Neural cell (in vitro differentiated cells): ENCODE measurements around the gene SGK2. TPM values are rescaled to one million over a fixed set of nuclear protein-coding genes. Genes with fewer than 3 reads are reported as not detected.

Experiments
- H2AFZ ChIP-seq: fragments of 200-600, 300-800 bp; sonication (generic), shearing (Covaris generic); 2 replicates; pipeline ENCODE4 v1.6.0; 2014; ENCODE audit warnings: low read depth, mild to moderate bottlenecking, antibody characterized with exemption, low read length, moderate library complexity
- H3F3A ChIP-seq: fragments of 200-600 bp; shearing (Covaris generic); 2 replicates; pipeline ENCODE4 v1.6.1; 2016; ENCODE audit warnings: mild to moderate bottlenecking, moderate library complexity, mixed read lengths, antibody characterized with exemption, low read length; ENCODE audit not compliant: insufficient read depth, poor library complexity, severe bottlenecking
- H3K27ac ChIP-seq: fragments of 200-600, 300-800 bp; sonication (generic), shearing (Covaris generic); 2 replicates; pipeline ENCODE4 v1.5.1; 2014; ENCODE audit warnings: mild to moderate bottlenecking, low read length, moderate library complexity
- H3K27me3 ChIP-seq: fragments of 300-800, 200-600 bp; sonication (generic), shearing (Covaris generic); 2 replicates; pipeline ENCODE4 v1.6.0; 2014; ENCODE audit warnings: mild to moderate bottlenecking, low read depth, low read length, moderate library complexity; ENCODE audit not compliant: insufficient read depth
- H3K36me3 ChIP-seq: fragments of 300-800, 200-600 bp; sonication (generic), shearing (Covaris generic); 2 replicates; pipeline ENCODE4 v1.5.1; 2014; ENCODE audit warnings: mild to moderate bottlenecking, antibody characterized with exemption, low read length, moderate library complexity; ENCODE audit not compliant: insufficient read depth
- H3K4me2 ChIP-seq: fragments of 300-800, 200-600 bp; sonication (generic), shearing (Covaris generic); 2 replicates; pipeline ENCODE4 v1.6.0; 2014; ENCODE audit warnings: mild to moderate bottlenecking, low read length
- H3K4me3 ChIP-seq: fragments of 300-800, 200-600 bp; sonication (generic), shearing (Covaris generic); 2 replicates; pipeline ENCODE4 v1.5.1; 2014; ENCODE audit warnings: mild to moderate bottlenecking, low read length, moderate library complexity
- H3K79me2 ChIP-seq: fragments of 200-600 bp; shearing (Covaris generic); replicated peaks from 2 replicates; pipeline ENCODE4 v1.6.0; 2014; ENCODE audit warnings: mild to moderate bottlenecking, low read length, moderate library complexity; ENCODE audit not compliant: insufficient read depth
- H3K9ac ChIP-seq: fragments of 300-800, 200-600 bp; sonication (generic), shearing (Covaris generic); 2 replicates; pipeline ENCODE4 v1.6.1; 2016; ENCODE audit warnings: mild to moderate bottlenecking, low read length, mixed read lengths
- H3K9me2 ChIP-seq: fragments of 200-600 bp; shearing (Covaris generic); 2 replicates; pipeline ENCODE4 v1.6.1; 2016; ENCODE audit warnings: mild to moderate bottlenecking, low read length, mixed read lengths; ENCODE audit not compliant: insufficient read depth
- H3K9me3 ChIP-seq: fragments of 200-600, 300-800 bp; sonication (generic), shearing (Covaris generic); 2 replicates; pipeline ENCODE4 v1.6.1; 2016; ENCODE audit warnings: mild to moderate bottlenecking, mixed run types, low read length, moderate library complexity, mixed read lengths
- H4K20me1 ChIP-seq: fragments of 200-600 bp; shearing (Covaris generic); 2 replicates; pipeline ENCODE4 v1.6.1; 2016; ENCODE audit warnings: mild to moderate bottlenecking, mixed run types; ENCODE audit not compliant: insufficient read depth
- EP300 ChIP-seq: fragments of 450-650 bp; conservative IDR thresholded peaks from 2 replicates; pipeline ENCODE4 v1.6.1; 2014; ENCODE audit warnings: antibody characterized with exemption, mild to moderate bottlenecking, moderate library complexity; ENCODE audit not compliant: poor library complexity, severe bottlenecking
- EZH2 ChIP-seq: fragments of 200-600, 300-800 bp; shearing (Covaris generic), sonication (generic); IDR thresholded peaks from 2 replicates; pipeline ENCODE4 v1.6.1; 2014; ENCODE audit warnings: antibody characterized with exemption, low read length, borderline replicate concordance, mild to moderate bottlenecking; ENCODE audit not compliant: insufficient read depth, poor library complexity, severe bottlenecking
- MXI1 ChIP-seq: fragments of 450-650 bp; conservative IDR thresholded peaks from 2 replicates; pipeline ENCODE4 v1.6.1; 2014; ENCODE audit warnings: antibody characterized with exemption, mild to moderate bottlenecking; ENCODE audit not compliant: poor library complexity, severe bottlenecking
- POLR2AphosphoS5 ChIP-seq: IDR thresholded peaks from 2 replicates; pipeline ENCODE4 v1.6.1; 2012
- RAD21 ChIP-seq: fragments of 450-650 bp; conservative IDR thresholded peaks from 2 replicates; pipeline ENCODE4 v1.6.1; 2014; ENCODE audit warnings: antibody characterized with exemption, mild to moderate bottlenecking, moderate library complexity
- SMC3 ChIP-seq: fragments of 450-650 bp; conservative IDR thresholded peaks from 2 replicates; pipeline ENCODE4 v1.6.1; 2014; ENCODE audit warnings: antibody characterized with exemption, mild to moderate bottlenecking, moderate library complexity; ENCODE audit not compliant: poor library complexity
- TAF1 ChIP-seq: IDR thresholded peaks from 2 replicates; pipeline ENCODE4 v1.6.1; 2012; ENCODE audit warnings: low read depth
- polyA minus RNA-seq: library from RNA; depleted of rRNA, polyadenylated mRNA; stranded (reverse); fragments of >200 nt; gene quantifications from 2 replicates; pipeline ENCODE4 v1.2.3, GENCODE V29; 2014
- polyA plus RNA-seq: library from polyadenylated mRNA; depleted of rRNA; stranded (reverse); fragments of >200 nt; gene quantifications from 2 replicates; pipeline ENCODE4 v1.2.3, GENCODE V29; 2014
- TF ChIP-seq, protein P1 (sequence below): fragments of 450-650 bp; IDR thresholded peaks from 2 replicates; pipeline ENCODE4 v1.5.1; 2014; ENCODE audit warnings: antibody characterized with exemption, mild to moderate bottlenecking, moderate library complexity; ENCODE audit not compliant: poor library complexity, severe bottlenecking
- TF ChIP-seq, protein P2 (sequence below): IDR thresholded peaks from 2 replicates; pipeline ENCODE4 v1.6.1; 2012; ENCODE audit warnings: borderline replicate concordance

The SGK2 gene
- 0.81 and 5.8 TPM in 2 replicates for polyA plus RNA-seq
- polyA minus RNA-seq, result 1.5 and 2.2 TPM in 2 replicates

DNA sequence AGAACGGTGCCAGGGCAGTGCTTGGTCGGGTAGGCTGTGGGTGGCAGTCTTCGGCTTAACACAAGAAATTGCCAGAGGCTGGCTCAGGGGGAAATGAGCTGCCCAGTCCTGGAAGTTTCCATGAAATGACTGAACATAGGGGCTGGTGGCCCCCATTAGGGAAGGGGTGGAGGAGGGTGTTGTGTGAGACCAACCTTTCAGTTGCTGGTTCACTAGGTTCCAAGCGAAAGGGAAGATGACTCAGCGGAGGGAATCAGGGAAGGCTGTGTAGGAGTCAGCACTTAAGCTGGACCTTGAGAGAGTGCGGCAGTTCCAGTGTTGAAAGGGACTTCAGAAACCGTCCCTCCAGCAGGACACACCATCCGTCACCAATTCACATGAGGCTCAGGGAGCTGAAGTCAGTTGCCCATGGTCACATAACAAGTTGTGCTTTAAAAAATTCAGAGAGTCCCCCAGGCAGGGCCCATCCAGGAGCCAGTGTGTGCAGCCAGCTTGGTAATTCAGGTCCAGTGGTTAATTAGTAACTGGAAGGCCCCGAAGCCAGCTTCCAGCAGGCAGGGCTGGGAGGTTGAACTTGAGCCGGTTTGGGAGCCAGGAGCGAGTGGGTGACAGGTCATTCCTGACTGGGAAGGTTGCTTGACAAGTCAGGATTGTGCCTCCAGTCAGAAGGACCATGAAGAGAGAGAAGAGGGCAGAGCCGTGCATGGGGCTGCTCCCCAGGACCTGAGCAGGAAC lies at the start of gene SGK2:
TSS of gene SGK2 (plus strand) at position 616 of the 735 bp plus-strand sequence. CDS start 7,469 bp downstream, outside the sequence.
- Histone ChIP-seq H2AFZ (no peak within 1 kb of the TSS), H3K27ac (no peak within 1 kb of the TSS), H3K27me3 (no peaks in the 10 kb centered on the region), H3K79me2 (no peaks in the 10 kb centered on the region), H3K4me3 (no peak within 1 kb of the TSS), H3F3A (no peaks in the 10 kb centered on the region), H3K9ac (no peak within 1 kb of the TSS), H3K9me3 (no peaks in the 10 kb centered on the region), H3K4me2 (no peak within 1 kb of the TSS), H3K9me2 (no peaks in the 10 kb centered on the region), H3K36me3 (no peaks in the 10 kb centered on the region), H4K20me1 (no peaks in the 10 kb centered on the region)
- TF ChIP-seq, protein P1, sequence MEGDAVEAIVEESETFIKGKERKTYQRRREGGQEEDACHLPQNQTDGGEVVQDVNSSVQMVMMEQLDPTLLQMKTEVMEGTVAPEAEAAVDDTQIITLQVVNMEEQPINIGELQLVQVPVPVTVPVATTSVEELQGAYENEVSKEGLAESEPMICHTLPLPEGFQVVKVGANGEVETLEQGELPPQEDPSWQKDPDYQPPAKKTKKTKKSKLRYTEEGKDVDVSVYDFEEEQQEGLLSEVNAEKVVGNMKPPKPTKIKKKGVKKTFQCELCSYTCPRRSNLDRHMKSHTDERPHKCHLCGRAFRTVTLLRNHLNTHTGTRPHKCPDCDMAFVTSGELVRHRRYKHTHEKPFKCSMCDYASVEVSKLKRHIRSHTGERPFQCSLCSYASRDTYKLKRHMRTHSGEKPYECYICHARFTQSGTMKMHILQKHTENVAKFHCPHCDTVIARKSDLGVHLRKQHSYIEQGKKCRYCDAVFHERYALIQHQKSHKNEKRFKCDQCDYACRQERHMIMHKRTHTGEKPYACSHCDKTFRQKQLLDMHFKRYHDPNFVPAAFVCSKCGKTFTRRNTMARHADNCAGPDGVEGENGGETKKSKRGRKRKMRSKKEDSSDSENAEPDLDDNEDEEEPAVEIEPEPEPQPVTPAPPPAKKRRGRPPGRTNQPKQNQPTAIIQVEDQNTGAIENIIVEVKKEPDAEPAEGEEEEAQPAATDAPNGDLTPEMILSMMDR, result no peak
- TF ChIP-seq MXI1 (no peak), TAF1 (no peak), EP300 (no peak)

DNA sequence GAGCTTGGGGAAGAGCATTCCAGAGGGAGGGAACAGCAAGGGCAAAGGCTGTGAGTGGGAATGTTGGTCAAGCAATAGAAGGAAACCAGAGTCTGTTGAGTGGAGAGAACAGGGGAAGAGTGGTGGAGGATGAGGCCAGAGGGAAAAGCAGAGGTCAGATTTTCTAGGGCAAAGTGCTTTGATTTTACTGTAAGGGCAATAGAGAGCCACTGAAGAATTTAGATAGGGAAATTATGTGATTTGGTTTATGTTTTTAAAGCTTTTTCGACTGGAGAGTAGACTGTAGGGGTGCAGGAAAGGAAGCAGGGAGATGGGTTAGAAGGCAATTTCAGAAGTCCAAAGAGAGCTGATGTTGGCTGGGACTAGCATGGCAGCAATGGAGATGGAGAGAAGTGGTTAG lies 46.9 kb upstream of the SGK2 start:
- Histone ChIP-seq H4K20me1 (no peaks in the 10 kb centered on the region), H3K9me2 (no peaks in the 10 kb centered on the region), H3K4me2 (no peak overlapping the region), H3K9ac (no peak overlapping the region), H3K9me3 (no peaks in the 10 kb centered on the region), H3K79me2 (no peaks in the 10 kb centered on the region), H2AFZ (no peak overlapping the region), H3K36me3 (no peaks in the 10 kb centered on the region), H3K4me3 (no peak overlapping the region), H3K27ac (no peak overlapping the region), H3K27me3 (peaks cover 20% of the 10 kb centered on the region), H3F3A (no peaks in the 10 kb centered on the region)
- TF ChIP-seq SMC3 (no peak), TAF1 (no peak), POLR2AphosphoS5 (no peak), EP300 (no peak), RAD21 (no peak), MXI1 (no peak), EZH2 (no peak)
- TF ChIP-seq, protein P2, sequence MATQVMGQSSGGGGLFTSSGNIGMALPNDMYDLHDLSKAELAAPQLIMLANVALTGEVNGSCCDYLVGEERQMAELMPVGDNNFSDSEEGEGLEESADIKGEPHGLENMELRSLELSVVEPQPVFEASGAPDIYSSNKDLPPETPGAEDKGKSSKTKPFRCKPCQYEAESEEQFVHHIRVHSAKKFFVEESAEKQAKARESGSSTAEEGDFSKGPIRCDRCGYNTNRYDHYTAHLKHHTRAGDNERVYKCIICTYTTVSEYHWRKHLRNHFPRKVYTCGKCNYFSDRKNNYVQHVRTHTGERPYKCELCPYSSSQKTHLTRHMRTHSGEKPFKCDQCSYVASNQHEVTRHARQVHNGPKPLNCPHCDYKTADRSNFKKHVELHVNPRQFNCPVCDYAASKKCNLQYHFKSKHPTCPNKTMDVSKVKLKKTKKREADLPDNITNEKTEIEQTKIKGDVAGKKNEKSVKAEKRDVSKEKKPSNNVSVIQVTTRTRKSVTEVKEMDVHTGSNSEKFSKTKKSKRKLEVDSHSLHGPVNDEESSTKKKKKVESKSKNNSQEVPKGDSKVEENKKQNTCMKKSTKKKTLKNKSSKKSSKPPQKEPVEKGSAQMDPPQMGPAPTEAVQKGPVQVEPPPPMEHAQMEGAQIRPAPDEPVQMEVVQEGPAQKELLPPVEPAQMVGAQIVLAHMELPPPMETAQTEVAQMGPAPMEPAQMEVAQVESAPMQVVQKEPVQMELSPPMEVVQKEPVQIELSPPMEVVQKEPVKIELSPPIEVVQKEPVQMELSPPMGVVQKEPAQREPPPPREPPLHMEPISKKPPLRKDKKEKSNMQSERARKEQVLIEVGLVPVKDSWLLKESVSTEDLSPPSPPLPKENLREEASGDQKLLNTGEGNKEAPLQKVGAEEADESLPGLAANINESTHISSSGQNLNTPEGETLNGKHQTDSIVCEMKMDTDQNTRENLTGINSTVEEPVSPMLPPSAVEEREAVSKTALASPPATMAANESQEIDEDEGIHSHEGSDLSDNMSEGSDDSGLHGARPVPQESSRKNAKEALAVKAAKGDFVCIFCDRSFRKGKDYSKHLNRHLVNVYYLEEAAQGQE, result no peak
- TF ChIP-seq, protein P1, result no peak
